HG03025 (cell line): ENCODE results near the gene TMED3.
"Not testable (repeated sequence)": the region's sequence is repeated elsewhere in the genome, so short reads cannot be mapped to it uniquely, and the experiment has no call there.

Experiments used
- ATAC-seq: cut with Tn5 transposase; IDR thresholded peaks from one replicate; pipeline ENCODE4 v1.9.1; 2021; ENCODE audit warnings: mild to moderate bottlenecking, moderate library complexity; ENCODE audit not compliant: unreplicated experiment, low FRiP score

Gene TMED3

DNA sequence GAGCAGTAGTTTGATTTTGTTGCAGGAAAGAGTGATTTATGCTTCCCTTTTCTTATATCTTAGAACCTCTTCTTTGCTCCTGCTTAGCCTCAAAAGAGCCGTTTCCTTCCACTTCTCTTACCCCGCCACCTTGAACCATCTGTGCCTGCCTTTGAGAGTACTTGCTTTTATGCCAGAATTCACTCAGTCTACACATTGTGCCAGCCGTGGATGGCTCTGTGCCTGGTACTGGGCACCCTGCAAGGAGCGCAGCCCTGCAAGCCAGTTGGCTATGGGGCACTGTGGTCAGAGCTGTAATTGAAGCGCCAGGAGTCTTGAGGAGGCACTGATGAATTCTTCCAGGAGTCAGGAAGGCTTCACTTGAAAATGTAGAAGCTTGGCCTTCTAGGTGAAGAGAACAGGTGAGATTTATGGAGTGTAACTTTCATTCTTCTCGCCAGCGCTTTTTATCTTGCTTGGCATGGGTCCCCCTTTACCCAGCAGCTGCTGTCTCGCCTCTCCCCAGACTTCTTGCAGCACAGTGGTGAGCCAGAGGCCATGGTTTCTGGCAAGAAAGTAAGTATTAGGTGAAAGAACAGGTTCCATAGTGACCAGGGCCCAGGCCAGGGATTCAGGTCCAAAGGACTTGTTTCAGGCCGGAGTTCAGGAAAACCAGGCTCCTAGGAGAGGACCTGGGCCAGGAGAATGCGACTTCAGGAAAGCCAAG is 4.9 kb downstream of the TMED3 start:
- ATAC-seq = no peak

DNA sequence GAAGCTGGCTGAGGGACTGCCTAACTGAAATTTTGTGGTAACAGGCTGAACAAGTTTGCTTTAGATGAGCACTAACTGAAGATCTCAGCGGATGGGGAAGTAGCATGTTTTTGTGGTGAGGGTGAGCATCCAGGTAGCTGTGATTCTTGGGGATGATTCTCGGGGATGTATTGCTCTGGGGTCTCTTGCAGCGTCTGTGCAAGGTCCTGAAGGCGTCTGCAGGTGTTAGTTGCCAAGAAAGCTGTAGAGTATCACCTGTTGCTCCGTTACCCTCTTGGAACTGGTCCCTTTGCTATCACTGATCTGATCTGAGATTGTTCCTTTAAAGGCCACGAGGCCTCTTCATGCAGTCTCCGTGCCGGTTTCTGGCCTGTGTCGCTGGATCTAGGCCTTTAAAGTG is 6.0 kb downstream of the TMED3 start:
- no peak for ATAC-seq

DNA sequence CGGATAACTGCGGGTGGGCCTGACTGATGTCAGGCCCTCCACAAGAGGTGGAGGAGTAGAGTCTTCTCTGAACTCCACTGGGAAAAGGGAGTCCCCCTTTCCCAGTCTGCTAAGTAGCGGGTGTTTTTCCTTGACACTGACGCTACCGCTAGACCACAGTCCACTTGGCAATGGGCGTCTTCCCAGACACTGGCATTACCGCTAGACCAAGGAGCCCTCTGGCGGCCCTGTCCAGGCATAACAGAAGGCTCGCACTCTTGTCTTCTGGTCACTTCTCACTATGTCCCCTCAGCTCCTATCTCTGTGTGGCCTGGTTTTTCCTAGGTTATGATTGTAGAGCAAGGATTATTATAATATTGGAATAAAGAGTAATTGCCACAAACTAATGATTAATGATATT is 9.1 kb downstream of the TMED3 start:
- not testable (repeated sequence) for ATAC-seq

DNA sequence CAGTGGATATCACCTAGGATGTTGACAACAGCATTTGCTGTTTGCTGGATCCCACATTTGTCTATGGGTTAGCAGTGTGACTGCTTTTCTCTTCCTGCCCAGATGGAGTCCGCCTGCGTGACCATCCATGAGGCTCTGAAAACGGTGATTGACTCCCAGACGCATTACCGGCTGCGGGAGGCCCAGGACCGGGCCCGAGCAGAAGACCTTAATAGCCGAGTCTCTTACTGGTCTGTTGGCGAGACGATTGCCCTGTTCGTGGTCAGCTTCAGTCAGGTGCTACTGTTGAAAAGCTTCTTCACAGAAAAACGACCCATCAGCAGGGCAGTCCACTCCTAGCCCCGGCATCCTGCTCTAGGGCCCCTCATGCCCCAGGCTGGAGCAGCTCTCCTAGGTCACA is 11.0 kb downstream of the TMED3 start:
- ATAC-seq = no peak

DNA sequence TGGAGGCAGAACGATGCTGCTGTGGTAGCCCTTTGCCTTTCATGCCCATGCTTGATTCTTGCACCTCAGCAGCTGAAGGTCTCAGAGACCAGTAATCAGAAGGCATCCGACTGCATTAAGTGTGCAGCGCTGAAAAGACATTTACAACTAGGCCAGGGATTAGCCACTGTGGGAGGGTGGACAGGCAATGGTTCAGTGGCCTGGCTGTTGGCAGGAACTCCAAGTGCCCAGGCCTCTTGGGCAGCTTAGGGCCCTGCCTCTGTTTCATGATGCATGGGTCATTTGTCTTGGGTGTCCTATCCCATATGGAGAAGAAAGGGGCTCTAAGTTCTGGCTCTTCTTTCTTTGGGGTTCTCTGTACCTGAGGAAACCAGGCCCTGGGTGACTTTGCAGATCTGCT is 11.4 kb downstream of the TMED3 start:
- ATAC-seq = no peak

DNA sequence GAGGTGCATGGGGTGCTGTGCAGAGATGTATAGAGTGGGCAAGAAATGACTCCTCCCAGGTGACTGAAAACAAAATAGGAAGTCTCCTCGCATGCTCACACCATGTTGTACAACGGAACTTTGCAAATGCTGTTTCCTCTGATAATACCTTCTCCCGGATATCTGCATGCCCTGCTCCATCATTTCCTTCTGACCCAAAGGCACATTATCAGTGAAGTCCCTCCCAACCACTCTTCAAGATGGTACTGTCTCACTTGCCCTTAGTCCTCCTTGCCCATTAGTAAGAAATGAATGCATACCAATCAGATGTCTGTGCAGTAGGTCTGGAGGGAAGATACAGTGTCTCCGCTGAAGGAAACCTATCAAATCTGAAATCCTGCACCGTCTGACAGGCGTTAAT is 12.0 kb downstream of the TMED3 start:
- no peak for ATAC-seq

DNA sequence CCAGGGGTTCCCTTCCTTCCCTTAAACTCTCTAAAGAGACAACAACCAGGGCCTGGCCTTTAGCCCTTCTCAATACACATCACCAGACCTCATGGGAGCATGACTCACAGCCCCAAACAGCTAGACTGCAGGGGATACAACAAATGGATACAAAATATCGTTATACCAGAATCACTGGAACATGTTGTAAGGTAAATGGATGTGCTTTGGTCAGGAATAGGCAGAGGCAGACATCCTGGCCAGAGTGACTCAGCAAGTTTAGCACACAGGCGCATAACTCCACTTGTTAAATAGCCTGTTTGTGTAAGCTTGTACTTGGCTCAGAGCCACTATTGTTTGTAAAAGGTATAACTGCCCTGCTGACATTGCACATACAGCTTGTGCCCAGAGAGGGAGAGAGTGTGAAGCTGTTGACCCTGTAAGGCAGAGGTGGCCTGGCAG is 18.3 kb downstream of the TMED3 start:
- ATAC-seq = no peak

DNA sequence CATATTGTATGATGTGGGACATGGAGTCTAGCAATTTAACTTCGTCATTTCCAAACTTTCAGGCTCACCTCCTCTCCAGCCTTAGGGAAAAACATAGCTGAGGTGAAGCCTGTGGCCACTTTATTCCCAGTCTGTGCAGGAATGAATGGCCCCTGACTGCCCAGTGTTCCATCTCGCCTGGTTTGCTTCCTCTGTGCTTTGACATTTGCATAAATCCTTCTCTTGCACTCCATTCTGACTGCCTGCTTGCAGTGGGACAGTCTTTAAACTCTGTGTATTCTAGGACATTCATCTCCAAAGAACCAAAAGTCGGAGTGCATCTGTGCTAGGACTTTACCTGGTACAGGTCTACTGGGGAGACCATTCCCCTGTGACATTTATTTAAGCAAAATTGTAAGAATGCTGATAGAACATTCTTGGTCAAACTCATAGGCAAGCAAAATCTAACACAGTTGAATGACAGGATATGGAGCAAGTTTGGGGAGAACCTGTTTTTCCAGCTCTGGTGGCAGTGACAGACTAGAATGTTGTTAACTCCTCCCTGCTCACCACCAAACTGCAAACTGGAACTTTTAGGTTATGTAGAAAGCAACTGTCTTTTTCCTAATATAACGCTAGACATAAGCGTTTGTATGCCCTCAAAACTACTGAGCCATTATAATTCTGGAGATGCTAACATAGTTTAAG is 22.1 kb downstream of the TMED3 start:
- no peak for ATAC-seq

DNA sequence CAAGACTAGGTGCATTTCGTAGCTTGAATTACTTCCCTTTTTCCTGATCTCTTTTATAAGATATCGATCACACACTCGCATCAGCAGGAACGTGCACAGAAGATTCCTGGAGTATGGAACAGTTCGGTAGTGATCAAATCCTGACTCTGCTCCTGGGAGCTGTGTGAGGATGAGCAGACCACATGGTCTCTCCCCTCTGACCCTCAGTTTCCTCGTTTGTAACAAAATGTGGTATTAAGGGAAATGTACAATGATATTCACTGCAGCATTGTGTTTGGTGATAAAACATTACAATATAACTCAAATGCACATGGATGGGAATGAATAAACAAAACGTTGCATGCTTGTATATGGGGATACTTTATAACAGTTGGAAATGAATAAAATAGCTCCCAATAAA is 26.7 kb downstream of the TMED3 start:
- ATAC-seq = no peak

DNA sequence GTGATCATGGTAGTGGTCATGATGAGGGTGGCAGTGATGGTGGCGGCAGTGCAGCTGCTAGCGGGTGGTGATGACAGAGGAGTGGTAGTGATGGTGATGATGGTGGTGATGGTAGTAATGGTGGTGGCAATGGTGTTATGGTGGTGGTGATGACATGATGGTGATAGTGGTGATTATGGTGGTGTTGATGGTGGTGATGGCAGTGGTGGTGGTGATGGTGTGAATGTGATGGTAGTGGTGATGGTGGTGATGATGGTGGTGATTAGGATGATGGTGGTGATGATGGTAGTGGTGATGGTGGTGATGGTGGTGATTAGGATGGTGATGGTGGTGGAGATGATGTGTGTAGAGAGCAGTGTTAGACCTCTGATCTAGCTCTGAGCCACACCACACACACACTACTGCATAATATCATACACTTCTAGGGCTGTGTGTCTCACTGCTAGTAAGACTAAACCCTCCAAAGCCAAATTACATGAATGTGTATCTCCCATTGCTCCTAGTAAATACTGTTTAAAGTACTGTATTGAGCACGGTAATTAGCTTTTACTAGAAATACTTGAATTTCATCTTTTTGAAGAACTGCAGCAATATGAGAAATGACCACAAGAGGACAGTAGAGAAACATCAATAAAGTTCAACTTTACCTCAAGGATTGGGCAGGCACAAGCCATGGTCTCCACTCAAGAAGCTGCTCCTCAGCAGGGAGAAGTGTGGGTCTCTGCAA is 28.8 kb downstream of the TMED3 start:
- ATAC-seq = no peak

DNA sequence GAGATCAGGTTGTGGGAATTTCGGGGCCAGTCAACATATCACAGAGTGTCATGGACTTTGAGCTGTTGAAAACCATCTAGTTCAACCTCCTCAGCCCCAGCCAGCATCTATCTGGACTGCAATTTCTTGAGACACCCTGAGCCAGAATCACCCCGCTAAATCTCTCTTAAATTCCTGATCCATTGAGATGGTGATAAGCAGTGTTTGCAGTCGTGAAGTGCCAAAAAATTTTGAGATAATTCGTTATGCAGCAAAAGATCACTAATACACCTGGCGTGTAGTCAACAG is 29.3 kb downstream of the TMED3 start:
- ATAC-seq = no peak

DNA sequence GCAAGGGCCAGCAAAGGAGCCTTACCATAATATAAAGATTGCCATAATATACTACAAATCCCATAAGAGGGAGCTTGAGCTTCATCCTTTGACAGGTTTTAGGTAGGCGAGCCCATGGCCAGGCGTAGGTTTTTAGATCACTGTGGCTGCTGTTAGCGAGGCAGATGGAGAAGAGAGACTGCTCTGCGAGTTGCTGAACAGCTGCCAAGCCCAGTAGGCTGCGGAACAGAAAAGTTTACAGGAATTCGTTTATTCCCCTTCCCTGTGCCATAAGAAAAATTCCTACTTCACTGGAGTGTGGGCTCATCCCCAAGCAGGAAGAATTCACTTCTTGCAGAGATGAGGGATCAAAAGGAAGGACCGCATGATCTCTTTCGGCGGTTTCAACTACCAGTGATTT is 30.5 kb downstream of the TMED3 start:
- no peak for ATAC-seq

DNA sequence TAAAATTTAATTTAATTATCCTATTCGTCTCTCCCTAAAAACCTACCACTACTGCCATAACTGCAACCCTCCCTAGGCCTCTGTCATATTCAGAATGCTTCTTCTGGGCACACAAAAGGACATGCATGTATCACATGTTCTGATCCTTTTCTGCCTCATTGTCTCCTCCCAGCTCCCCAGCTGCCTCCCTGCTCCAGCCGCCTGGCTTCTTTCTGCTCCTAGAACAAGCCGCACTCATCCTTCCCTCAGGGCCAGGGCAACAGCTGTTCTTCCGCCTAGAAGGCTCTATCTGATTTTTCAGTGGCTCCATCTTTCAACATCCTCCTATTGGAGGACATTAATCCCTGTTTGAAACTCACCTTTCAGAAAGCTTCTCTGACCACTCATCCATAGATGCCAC is 38.6 kb downstream of the TMED3 start:
- ATAC-seq = no peak

DNA sequence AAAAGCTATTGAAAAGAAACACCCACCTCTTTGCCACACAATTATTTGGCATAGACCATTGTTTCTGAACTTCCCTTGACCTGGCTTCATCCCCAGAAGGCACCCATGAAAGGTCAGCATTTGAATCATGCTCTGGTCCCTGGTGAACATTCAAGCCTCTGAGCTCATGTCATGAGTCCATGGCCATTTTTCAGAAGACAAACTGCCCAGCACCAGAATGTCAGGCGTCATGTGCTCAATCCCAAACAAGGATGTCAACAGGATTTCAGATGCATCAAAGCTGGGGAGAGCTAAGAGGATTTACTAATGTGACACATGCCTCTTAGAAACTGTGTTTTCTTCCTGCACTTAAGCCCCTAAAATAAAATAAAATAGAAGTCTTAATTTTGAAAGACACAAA is 41.3 kb downstream of the TMED3 start:
- no peak for ATAC-seq

DNA sequence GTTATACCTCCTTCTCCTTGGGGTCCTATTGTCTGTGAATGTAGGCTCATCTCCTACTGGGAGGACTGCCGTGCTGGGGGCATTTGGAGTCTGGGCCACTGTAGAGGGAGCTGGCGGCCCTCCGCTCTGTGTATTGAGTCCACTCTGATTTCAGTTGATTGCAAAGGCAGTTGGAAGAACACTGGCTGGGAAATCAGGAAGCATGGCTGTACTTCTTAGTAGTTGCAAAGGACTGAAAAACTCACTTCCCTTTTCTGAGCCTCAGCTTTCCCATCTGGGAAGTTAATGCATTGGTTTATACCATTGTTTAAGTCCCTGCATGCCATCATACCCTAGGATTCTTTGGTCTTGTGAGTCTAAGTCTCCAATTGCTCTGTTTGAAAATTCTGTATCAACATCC is 46.7 kb downstream of the TMED3 start:
- no peak for ATAC-seq

DNA sequence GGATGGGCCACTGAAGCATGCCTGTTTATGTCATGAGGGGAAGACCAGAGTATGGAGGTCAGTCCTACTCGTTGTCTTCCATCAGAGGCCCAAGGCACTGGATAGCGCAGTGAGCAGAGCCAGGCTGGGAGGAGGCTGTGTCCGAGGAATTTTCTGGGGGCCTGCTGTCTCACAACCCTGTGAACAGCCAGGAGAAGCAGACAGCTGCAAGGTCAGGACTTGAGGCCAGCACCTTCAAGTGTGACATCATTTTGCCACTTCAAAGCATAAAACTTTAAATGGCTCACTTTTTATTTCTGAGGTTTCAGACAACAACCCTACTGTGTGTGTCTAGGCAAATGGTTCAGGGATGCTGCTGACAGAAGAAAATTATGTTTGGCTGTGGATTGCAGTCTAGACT is 47.2 kb downstream of the TMED3 start:
- ATAC-seq = no peak

DNA sequence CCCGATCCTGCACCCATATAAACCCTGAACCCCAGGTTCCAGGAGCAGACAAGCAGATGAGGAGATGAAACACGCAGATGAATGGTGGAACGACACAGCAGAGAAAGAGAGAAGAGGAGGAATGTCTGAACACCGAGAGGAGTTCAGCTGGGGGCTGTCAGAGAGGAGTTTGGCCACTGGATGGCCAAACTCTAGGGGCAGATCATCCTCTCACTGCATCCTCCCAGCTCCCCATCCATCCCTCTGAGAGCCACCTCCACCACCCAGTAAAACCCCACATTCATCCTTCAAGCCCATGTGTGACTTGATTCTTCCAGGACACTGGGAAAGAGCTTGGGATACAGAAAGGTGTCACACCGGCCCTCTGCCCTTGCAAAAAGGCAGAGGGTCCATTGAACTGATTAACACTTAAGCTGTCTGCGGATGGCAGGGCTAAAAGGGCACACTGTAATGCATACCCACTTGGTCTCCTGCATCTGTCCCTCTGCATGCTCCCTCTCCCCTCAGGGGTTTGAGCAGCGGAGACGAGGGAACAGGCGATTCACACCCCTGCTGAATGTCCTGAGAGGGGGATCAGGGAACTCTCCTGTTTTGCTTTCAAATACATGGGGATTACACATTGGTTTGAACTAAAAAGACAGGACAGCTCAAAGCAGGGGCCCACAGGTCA is 53.8 kb downstream of the TMED3 start:
- ATAC-seq = no peak

DNA sequence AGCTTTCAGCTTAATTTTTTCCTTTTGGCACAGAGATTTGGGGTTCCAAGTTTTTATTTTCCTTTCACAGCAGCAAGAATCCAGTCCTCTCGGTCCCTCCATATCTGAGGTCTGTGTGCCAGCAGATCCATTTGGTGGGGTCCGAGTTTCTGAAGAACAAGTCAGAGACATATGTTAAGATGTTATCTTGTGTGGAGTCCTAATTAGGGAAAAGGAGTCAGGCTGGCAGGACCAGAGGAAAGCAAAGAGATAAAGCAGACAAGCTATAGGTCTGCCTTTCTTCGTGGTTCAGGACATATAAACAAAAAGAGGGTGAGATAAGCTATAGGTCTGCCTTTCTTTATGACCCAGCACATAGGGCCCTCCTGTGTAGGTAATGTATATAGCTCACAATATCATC is 54.9 kb downstream of the TMED3 start:
- no peak for ATAC-seq

DNA sequence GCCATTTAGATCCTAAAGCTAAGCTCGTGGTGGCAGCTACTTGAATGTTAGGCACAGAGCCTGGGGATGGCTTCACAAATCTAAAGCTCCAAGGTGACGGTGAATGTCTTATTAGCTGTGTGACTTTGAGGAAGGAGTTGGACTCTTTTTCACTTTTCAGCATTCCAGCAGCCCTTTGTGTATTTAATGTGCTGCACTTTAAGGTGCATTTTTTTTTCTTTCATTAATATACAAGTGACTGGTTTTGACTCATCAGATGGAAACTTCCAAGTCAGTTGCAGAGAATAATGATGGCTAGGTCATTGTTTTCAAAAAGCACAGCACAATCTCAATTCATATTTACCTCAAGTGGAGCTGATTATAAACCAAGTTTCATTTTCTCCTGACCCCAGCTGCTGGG is 55.8 kb downstream of the TMED3 start:
- ATAC-seq = no peak

DNA sequence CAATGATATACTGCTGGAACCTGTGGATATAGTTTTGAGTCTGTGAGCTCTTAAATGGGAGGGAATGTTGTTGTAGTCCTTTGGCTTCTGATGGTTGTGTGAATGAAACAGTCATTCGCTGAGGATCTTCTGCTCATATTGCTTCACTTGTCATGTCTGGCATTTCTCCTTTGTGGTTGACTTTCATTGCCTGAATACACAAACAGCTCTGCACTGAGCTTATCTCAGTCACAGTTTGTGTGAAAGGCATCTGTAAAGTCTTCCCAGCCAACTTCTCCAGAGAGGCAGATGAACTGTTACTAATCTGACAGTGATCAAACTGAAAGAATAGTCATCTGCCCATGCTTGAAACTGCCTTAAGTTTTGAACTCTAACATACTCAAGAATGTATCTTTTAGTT is 59.8 kb downstream of the TMED3 start:
- no peak for ATAC-seq

DNA sequence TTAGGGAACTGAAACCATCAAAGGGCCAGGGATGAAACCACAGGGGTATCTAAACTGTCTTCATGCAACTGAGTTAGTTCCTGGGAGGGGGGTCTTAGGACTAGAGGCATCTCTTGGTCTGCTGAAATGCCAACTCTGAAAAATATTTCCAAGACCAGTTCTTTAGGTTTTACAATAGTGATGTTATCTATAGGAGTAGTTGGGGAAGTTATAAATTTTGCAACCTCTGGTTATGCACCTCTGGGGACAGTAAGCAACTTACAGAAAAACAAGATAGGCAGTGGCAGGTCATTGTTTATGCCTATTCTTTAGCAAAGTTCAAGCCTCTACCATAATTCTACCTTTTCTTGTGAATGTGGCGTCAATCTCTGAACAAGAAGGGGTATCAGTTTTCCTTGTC is 60.7 kb downstream of the TMED3 start:
- no peak for ATAC-seq
